PC-9 (cell line): ENCODE results near the gene PRLR. TPM values are rescaled to one million over a fixed set of nuclear protein-coding genes. Genes with fewer than 3 reads are reported as not detected.

Source experiments
- BruUV-seq: library from RNA; stranded (reverse); fragments of 400-500 nt; replicated peaks from 2 replicates; lab custom pipeline; 2021; lab: Mats Ljungman, UMichigan
- CTCF ChIA-PET: fragments of 300-600 bp; sonication (Branson Sonifier 250); formaldehyde crosslinking; loops from one replicate; lab custom pipeline; 2022; ENCODE audit warnings: antibody characterized with exemption; lab: Charles Lee
- POLR2A ChIA-PET: fragments of 300-600 bp; sonication (Branson Sonifier 250); formaldehyde crosslinking; loops from one replicate; lab custom pipeline; 2022; ENCODE audit warnings: antibody characterized with exemption; ENCODE audit not compliant: unreplicated experiment; lab: Charles Lee
- DNase-seq, 2 experiments: peaks; one replicate each; pipeline versions ENCODE4 v3.0.0 to v3.0.0-alpha.2; 2015 to 2022; ENCODE audit warnings: mixed read lengths in 1 of 2
- H2AFZ ChIP-seq: fragments of 200-600 bp; sonication (generic); 2 replicates; pipeline ENCODE4 v1.8.1; 2017; ENCODE audit warnings: antibody characterized with exemption
- H3F3A ChIP-seq: fragments of 200-600 bp; sonication (generic); 2 replicates; pipeline ENCODE4 v1.8.1; 2017; ENCODE audit warnings: antibody characterized with exemption, mild to moderate bottlenecking, low read depth; ENCODE audit not compliant: insufficient read depth
- H3K27ac ChIP-seq: fragments of 200-600 bp; sonication (generic); 2 replicates; pipeline ENCODE4 v1.6.1; 2016; ENCODE audit warnings: mixed run types
- H3K27me3 ChIP-seq: fragments of 200-600 bp; sonication (generic); 2 replicates; pipeline ENCODE4 v1.6.1; 2016; ENCODE audit warnings: low read depth, mixed run types; ENCODE audit not compliant: insufficient read depth
- H3K36me3 ChIP-seq: fragments of 200-600 bp; sonication (generic); 2 replicates; pipeline ENCODE4 v1.6.1; 2016; ENCODE audit warnings: low read depth, mixed run types
- H3K4me1 ChIP-seq: fragments of 200-600 bp; sonication (generic); replicated peaks from 2 replicates; pipeline ENCODE4 v1.6.1; 2016; ENCODE audit warnings: mixed run types; ENCODE audit not compliant: insufficient read depth
- H3K4me2 ChIP-seq: fragments of 200-600 bp; sonication (generic); 2 replicates; pipeline ENCODE4 v1.6.1; 2017; ENCODE audit warnings: mixed run types
- H3K4me3 ChIP-seq: fragments of 200-600 bp; sonication (generic); 2 replicates; pipeline ENCODE4 v1.6.1; 2016; ENCODE audit warnings: mixed run types
- H3K79me2 ChIP-seq: fragments of 200-600 bp; sonication (generic); 2 replicates; pipeline ENCODE4 v1.6.1; 2017; ENCODE audit warnings: low read depth, mixed run types
- H3K9me2 ChIP-seq: fragments of 200-600 bp; sonication (generic); 2 replicates; pipeline ENCODE4 v1.8.1; 2017; ENCODE audit warnings: mild to moderate bottlenecking; ENCODE audit not compliant: insufficient read depth
- H3K9me3 ChIP-seq: fragments of 200-600 bp; sonication (generic); 2 replicates; pipeline ENCODE4 v1.8.1; 2016; ENCODE audit warnings: low read depth; ENCODE audit not compliant: insufficient read depth
- H4K20me1 ChIP-seq: fragments of 200-600 bp; sonication (generic); 2 replicates; pipeline ENCODE4 v1.8.1; 2017; ENCODE audit not compliant: insufficient read depth
- EZH2 ChIP-seq: fragments of 200-600 bp; sonication (generic); IDR thresholded peaks from 2 replicates; pipeline ENCODE4 v1.8.0; 2017; ENCODE audit warnings: antibody characterized with exemption, low read depth
- intact Hi-C: fragments of 100-400 bp; cut with micrococcal nuclease; formaldehyde crosslinking; loops from one replicate; pipeline ENCODE4 v1.10.0; 2022; ENCODE audit not compliant: unreplicated experiment
- total RNA-seq: library from RNA; stranded (reverse); gene quantifications from 2 replicates; pipeline ENCODE4 v1.2.3, GENCODE V29; 2021
- TF ChIP-seq, protein P1 (sequence below): fragments of 200-600 bp; sonication (generic); conservative IDR thresholded peaks from 2 replicates; pipeline ENCODE4 v1.6.1; 2017; ENCODE audit warnings: mixed run types, antibody characterized with exemption, mild to moderate bottlenecking, moderate library complexity

Gene PRLR
- total RNA-seq, 1 experiment from 2014 or later: not detected

GRCh38 chr5:35214051-35214450 is 16.2 kb downstream of the PRLR start:
- ChIA-PET CTCF (no interaction called here), POLR2A (no interaction called here)
- no peaks in the 10 kb centered on the region for H3K9me3 ChIP-seq
- H3K27me3 ChIP-seq: peaks cover 20% of the 10 kb centered on the region
- no peak overlapping the region for H3K4me3 ChIP-seq
- DNase-seq: no peak
- H3K27ac ChIP-seq: no peak overlapping the region
- TF ChIP-seq, protein P1, sequence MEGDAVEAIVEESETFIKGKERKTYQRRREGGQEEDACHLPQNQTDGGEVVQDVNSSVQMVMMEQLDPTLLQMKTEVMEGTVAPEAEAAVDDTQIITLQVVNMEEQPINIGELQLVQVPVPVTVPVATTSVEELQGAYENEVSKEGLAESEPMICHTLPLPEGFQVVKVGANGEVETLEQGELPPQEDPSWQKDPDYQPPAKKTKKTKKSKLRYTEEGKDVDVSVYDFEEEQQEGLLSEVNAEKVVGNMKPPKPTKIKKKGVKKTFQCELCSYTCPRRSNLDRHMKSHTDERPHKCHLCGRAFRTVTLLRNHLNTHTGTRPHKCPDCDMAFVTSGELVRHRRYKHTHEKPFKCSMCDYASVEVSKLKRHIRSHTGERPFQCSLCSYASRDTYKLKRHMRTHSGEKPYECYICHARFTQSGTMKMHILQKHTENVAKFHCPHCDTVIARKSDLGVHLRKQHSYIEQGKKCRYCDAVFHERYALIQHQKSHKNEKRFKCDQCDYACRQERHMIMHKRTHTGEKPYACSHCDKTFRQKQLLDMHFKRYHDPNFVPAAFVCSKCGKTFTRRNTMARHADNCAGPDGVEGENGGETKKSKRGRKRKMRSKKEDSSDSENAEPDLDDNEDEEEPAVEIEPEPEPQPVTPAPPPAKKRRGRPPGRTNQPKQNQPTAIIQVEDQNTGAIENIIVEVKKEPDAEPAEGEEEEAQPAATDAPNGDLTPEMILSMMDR: no peak
- no peak for TF ChIP-seq EZH2
- no peak overlapping the region for H3K4me2 ChIP-seq
- H3F3A ChIP-seq: no peaks in the 10 kb centered on the region
- H2AFZ ChIP-seq: no peak overlapping the region
- intact Hi-C loops: no loop called here
- no peaks in the 10 kb centered on the region for H3K79me2 ChIP-seq
- H3K4me1 ChIP-seq: no peaks in the 10 kb centered on the region
- no peaks in the 10 kb centered on the region for H3K9me2 ChIP-seq
- H3K36me3 ChIP-seq: no peaks in the 10 kb centered on the region
- BruUV-seq: no TSS peak
- no peaks in the 10 kb centered on the region for H4K20me1 ChIP-seq

DNA sequence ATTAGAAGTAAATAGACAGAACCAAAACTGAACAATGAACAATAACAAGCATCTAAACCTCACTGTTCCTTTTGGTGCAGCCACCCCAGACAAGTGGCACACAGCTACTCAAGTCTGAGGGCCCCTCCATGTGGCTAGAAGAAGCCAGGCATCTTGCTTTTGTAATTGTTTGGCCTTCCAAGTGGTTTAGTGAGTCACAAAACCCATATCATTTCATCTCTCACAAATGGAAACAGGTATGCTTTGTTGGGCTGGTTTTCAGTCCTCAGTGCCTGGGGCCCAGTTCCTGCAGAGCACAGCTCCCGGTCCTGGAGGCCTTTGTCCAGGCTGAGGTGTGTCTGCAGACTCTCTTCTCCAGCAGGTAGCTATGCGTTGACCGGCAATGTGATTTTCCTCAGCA is 16.7 kb downstream of the PRLR start:
- no peaks in the 10 kb centered on the region for H3K9me2 ChIP-seq
- H3K9me3 ChIP-seq: no peaks in the 10 kb centered on the region
- H3K27ac ChIP-seq: no peak overlapping the region
- H3K4me3 ChIP-seq: no peak overlapping the region
- H3K4me1 ChIP-seq: no peaks in the 10 kb centered on the region
- H3K36me3 ChIP-seq: no peaks in the 10 kb centered on the region
- BruUV-seq: no TSS peak
- no peaks in the 10 kb centered on the region for H4K20me1 ChIP-seq
- H3K4me2 ChIP-seq: no peak overlapping the region
- no peaks in the 10 kb centered on the region for H3F3A ChIP-seq
- no peaks in the 10 kb centered on the region for H3K79me2 ChIP-seq
- no peak overlapping the region for H2AFZ ChIP-seq
- intact Hi-C loops: no loop called here
- CTCF ChIA-PET: no interaction called here
- DNase-seq: no peak
- no peak for TF ChIP-seq EZH2
- TF ChIP-seq, protein P1: no peak
- H3K27me3 ChIP-seq: peaks cover 20% of the 10 kb centered on the region
- POLR2A ChIA-PET: interaction anchor here (0.7 kb wide), 1 partner anchor 8 kb away, joined by 3 read pairs; no protein-coding TSS in a partner anchor

DNA sequence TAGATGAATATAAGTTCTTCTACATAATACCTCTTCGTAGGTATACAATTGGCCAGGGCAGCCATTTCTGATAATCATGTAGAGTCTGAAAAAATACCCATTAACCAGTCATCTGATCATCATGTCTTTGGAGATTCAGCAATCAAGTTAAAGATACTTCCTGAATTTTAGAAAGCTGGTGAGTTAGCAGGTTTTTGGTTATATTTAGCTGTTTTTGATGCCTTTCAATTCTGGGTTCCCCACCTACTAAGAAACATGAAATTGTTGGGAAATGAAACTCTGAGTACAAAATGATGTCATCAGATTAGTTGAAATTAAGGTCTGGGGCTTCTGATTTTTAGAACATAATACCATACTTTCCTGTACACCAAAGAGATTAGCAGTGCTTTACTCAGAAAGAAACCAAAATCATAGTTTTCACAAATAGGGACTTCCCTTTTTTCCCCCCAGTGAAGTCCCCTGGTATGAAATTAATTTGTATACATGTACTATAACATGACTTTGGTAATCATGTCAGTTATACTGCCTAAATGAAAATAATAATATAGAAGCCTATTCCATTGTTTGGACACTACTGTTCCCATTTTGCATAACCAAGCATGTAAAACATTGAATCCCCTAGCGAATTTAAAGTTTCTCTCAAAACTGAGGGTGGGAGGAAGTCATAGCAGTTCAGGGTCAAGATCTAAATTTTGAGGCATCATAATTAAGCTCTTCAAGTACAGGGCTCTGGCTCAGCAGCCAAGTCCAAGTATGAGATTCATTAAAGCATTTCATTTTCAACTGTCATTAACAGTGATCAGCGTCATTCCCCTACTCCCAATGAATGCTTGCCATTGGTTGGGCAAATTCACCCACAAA is 17.9 kb downstream of the PRLR start:
- Histone ChIP-seq H3K4me2 (no peak overlapping the region), H4K20me1 (no peaks in the 10 kb centered on the region), H3K27me3 (peaks cover 28% of the 10 kb centered on the region), H3K79me2 (no peaks in the 10 kb centered on the region), H3K4me3 (no peak overlapping the region), H2AFZ (no peak overlapping the region), H3K27ac (no peak overlapping the region), H3F3A (no peaks in the 10 kb centered on the region), H3K9me3 (no peaks in the 10 kb centered on the region), H3K36me3 (no peaks in the 10 kb centered on the region), H3K9me2 (no peaks in the 10 kb centered on the region), H3K4me1 (no peaks in the 10 kb centered on the region)
- TF ChIP-seq EZH2: no peak
- no TSS peak for BruUV-seq
- ChIA-PET CTCF (no interaction called here), POLR2A (no interaction called here)
- DNase-seq: no peak
- intact Hi-C loops: no loop called here
